ENCODE data around the gene ZNF236.

DNA sequence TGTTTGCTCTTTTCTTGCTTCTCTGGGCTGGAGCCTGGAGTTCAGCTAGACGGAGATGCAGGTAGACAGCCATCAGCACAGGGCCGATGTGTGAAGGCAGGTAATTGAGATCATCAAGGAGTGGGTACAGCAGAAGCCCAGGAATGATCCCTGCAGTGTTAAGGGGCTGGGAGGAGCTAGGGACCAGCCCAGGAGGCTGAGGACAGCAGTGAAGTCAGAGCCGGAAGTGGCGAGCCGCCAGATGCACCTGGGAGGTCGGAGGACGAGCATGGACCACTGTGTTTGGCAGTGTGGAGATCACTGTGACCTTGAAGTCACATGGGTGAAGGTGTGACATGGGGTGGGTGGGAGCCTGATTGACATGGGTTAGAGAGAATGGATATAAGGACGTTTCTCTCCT lies 6.2 kb upstream of the ZNF236 start:
- TF ChIP-seq, protein P1, sequence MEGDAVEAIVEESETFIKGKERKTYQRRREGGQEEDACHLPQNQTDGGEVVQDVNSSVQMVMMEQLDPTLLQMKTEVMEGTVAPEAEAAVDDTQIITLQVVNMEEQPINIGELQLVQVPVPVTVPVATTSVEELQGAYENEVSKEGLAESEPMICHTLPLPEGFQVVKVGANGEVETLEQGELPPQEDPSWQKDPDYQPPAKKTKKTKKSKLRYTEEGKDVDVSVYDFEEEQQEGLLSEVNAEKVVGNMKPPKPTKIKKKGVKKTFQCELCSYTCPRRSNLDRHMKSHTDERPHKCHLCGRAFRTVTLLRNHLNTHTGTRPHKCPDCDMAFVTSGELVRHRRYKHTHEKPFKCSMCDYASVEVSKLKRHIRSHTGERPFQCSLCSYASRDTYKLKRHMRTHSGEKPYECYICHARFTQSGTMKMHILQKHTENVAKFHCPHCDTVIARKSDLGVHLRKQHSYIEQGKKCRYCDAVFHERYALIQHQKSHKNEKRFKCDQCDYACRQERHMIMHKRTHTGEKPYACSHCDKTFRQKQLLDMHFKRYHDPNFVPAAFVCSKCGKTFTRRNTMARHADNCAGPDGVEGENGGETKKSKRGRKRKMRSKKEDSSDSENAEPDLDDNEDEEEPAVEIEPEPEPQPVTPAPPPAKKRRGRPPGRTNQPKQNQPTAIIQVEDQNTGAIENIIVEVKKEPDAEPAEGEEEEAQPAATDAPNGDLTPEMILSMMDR (IDR thresholded peaks at IDR 0.05), result no peak
- TF ChIP-seq EP300 (IDR thresholded peaks at IDR 0.05), result no peak

Data from stomach (tissue), 4 donors.